Measurements from ENCODE around the gene AGRN.

The AGRN gene

GRCh38 chr1:1082239-1082775 is 62.4 kb downstream of the AGRN start:
- TF ChIP-seq, protein P1, sequence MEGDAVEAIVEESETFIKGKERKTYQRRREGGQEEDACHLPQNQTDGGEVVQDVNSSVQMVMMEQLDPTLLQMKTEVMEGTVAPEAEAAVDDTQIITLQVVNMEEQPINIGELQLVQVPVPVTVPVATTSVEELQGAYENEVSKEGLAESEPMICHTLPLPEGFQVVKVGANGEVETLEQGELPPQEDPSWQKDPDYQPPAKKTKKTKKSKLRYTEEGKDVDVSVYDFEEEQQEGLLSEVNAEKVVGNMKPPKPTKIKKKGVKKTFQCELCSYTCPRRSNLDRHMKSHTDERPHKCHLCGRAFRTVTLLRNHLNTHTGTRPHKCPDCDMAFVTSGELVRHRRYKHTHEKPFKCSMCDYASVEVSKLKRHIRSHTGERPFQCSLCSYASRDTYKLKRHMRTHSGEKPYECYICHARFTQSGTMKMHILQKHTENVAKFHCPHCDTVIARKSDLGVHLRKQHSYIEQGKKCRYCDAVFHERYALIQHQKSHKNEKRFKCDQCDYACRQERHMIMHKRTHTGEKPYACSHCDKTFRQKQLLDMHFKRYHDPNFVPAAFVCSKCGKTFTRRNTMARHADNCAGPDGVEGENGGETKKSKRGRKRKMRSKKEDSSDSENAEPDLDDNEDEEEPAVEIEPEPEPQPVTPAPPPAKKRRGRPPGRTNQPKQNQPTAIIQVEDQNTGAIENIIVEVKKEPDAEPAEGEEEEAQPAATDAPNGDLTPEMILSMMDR (conservative IDR thresholded peaks at IDR 0.05; ENCODE audit: low read length) = no peak
- no peak for DNase-seq (ENCODE audit: low read depth)
- no peak overlapping the region for H3K4me3 ChIP-seq (ENCODE audit: low read length)

DNA sequence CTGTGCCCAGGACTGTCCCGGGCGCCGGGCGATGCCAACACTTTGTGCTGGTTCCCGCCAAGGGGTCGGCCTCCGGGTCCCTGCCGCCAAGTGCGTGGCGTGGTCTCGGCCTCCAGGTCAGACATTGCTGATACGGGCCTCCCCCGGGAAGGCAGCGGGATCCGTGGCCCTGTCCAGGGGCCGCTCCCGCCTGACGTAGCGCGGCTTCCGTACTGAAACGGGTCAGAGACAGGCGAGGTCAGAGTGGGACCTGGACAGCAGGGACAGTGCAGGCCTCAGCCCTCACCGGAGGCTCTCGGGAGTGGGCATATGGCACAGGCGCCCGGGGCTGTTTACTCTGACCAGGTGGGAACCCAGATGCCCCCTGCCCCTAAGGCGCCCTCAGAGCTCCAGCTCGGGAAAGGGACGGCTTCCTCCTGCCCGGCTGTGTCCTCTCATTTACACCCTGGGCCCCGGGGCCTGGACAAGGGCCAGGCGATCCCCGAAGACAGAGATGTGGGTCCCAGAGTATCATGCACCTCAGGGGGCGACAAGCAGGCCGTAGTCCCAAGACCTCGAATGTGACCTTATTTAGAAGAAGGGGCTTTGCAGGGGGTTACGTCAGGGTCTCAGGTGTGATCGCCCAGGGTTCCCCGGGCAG is 63.0 kb downstream of the AGRN start:
- no peak overlapping the region for H3K4me3 ChIP-seq (ENCODE audit: low read length)
- TF ChIP-seq, protein P1 (conservative IDR thresholded peaks at IDR 0.05; ENCODE audit: low read length) = no peak
- DNase-seq (ENCODE audit: low read depth) = no peak

DNA sequence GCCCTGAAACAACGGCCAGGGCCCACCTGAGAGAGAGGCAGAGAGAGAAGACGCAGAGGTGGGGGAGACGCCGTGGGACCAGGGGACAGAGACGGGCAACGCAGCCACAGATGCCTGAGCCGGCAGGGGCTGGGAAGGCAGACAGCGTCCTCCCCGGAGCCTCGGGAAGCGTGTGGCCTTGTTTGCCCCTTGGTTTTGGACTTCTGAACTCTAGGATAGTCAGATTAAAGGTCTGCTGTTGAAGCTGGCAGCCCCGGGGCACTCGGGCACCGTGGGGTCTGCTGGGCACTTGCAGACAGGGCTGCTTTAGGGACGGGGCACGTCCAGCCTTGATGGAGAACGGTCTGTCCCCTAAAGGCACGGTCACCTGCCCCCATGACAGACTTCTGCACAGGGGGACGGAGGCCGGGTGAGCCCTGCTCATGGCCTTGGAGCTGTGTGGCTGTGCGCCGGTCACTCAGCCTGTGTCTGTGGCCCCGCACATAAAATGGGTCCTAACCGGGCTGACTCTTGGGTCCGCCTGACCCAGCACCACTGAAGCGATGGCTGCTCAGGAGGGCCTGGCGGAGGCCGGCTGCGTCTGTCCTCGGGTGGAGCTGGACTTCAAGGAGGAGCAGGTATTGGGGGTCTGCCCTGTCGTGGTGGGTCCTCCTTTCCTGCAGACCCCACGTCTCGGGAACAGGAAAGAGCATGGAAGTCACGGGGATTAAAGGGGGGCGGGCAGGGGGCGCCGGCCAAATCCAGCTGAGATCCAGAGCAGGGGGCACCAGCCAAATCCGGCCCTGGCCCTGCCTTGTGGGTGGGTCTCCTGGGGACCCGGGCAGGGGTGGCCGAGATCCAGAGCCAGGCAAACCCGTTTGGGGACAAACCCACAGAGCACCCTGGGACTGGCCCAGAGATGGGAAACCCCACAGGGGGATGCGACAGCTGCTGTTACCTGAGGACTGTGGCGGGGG is 63.8 kb downstream of the AGRN start:
- no peak for DNase-seq (ENCODE audit: low read depth)
- no peak overlapping the region for H3K4me3 ChIP-seq (ENCODE audit: low read length)
- TF ChIP-seq, protein P1 (conservative IDR thresholded peaks at IDR 0.05; ENCODE audit: low read length) = no peak

- no peak overlapping the region for H3K4me3 ChIP-seq (ENCODE audit: low read length)
- DNase-seq (ENCODE audit: low read depth) = no peak
- TF ChIP-seq, protein P1 (conservative IDR thresholded peaks at IDR 0.05; ENCODE audit: low read length) = no peak
Observed at GRCh38 chr1:1084372-1085170, 64.7 kb downstream of the AGRN start.

GRCh38 chr1:1085171-1085841 is 65.4 kb downstream of the AGRN start:
- DNase-seq (ENCODE audit: low read depth) = no peak
- TF ChIP-seq, protein P1 (conservative IDR thresholded peaks at IDR 0.05; ENCODE audit: low read length) = no peak

More at GRCh38 chr1:1085171-1085841, 65.4 kb downstream of the AGRN start:
- no peak overlapping the region for H3K4me3 ChIP-seq (ENCODE audit: low read length)
